Motor neuron (in vitro differentiated cells): ENCODE data around the gene FOXN3. TPM values are rescaled to one million over a fixed set of nuclear protein-coding genes. Genes with fewer than 3 reads are reported as not detected.

Experiments
- ATAC-seq, 8 experiments: fragments of 200-7000 bp; cut with Tn5 transposase; replicated peaks in 6 of 8; 2 replicates each; pipeline ENCODE4 v1.8.0; 2021; ENCODE audit warnings: mild to moderate bottlenecking in 8 of 8, moderate library complexity in 8 of 8
- H3K27ac ChIP-seq, 2 donors: fragments of 250-450 bp; sonication (Bioruptor Pico); 2 replicates each; pipeline ENCODE4 v1.9.0; 2021; ENCODE audit warnings: antibody characterized with exemption in 2 of 2, mild to moderate bottlenecking in 2 of 2, moderate library complexity in 1 of 2
- H3K4me1 ChIP-seq, 2 donors: fragments of 250-450 bp; sonication (Bioruptor Pico); replicated peaks in 1 of 2; 2 replicates each; pipeline ENCODE4 v1.6.1; 2021; ENCODE audit warnings: antibody characterized with exemption in 2 of 2, mild to moderate bottlenecking in 2 of 2, moderate library complexity in 1 of 2
- H3K4me3 ChIP-seq, 5 donors: fragments of 250-450 bp; sonication (Bioruptor Pico); 2 replicates each; pipeline ENCODE4 v1.9.0; 2021; ENCODE audit warnings: antibody characterized with exemption in 5 of 5, mild to moderate bottlenecking in 5 of 5, moderate library complexity in 4 of 5
- WGBS, 10 experiments: fragments of 450-650 bp; shearing (Covaris generic); methylation state at CpG; one replicate each; pipeline ENCODE4 v1.0.0; 2022; 5-methylcytosine and 5-hydroxymethylcytosine counted together
- in situ Hi-C, 9 experiments: fragments of 400-800 bp; cut with MboI; loops; one replicate each; pipeline ENCODE4 v1.15.0; 2021; ENCODE audit warnings: low sequenced_read_pairs in 9 of 9, low pct_unique_long_range_greater_than_20kb in 2 of 9; ENCODE audit not compliant: unreplicated experiment in 9 of 9
- total RNA-seq, 8 experiments: library from RNA; unstranded; fragments of 300-600 nt; gene quantifications; 2 replicates each; pipeline versions ENCODE4 v1.2.3 to v1.2.4, GENCODE V29; 2022

Gene FOXN3, protein sequence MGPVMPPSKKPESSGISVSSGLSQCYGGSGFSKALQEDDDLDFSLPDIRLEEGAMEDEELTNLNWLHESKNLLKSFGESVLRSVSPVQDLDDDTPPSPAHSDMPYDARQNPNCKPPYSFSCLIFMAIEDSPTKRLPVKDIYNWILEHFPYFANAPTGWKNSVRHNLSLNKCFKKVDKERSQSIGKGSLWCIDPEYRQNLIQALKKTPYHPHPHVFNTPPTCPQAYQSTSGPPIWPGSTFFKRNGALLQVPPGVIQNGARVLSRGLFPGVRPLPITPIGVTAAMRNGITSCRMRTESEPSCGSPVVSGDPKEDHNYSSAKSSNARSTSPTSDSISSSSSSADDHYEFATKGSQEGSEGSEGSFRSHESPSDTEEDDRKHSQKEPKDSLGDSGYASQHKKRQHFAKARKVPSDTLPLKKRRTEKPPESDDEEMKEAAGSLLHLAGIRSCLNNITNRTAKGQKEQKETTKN
- total RNA-seq, result 10 to 100 TPM; 20.2 to 75.8 (median 26.8) TPM

- in situ Hi-C loops, result loop anchor here in 3 of 9 experiments (10.0 to 25.0 kb wide), 3 partner anchors 372 to 495 kb away; no protein-coding TSS in a partner anchor
- Histone ChIP-seq H3K27ac (peak within 1 kb of the TSS; percentile 78 to 92), H3K4me3 (peak within 1 kb of the TSS; percentile 49 to 84 (median 80)), H3K4me1 (peaks cover 11 to 12% of the 10 kb centered on the region in 2 donors)
- ATAC-seq, result peak; percentile 57 to 82 (median 76)
- no CpG with 5 or more reads among the region's 54 CpGs for WGBS, 10 experiments
Observed at GRCh38 chr14:89417091-89417464, at the start of gene FOXN3. TSS of gene FOXN3 (minus strand) at chr14:89417233. CDS start at chr14:89412476, 4,757 bp downstream.

GRCh38 chr14:89466484-89466883 is 49.5 kb upstream of the FOXN3 start:
- Histone ChIP-seq H3K4me1 (no peaks in the 10 kb centered on the region), H3K4me3 (no peak overlapping the region), H3K27ac (no peak overlapping the region)
- in situ Hi-C loops, result no loop called here
- ATAC-seq, result peak in 3 of 8 experiments; percentile 48 to 58 (median 56)
- 81 to 100% (median 88%) methylated on average over 1 to 5 of the region's 5 CpGs; no CpG with 5 or more reads in 5 of the 10 experiments for WGBS, 10 experiments

- peak in 6 of 8 experiments; percentile 14 to 74 (median 40) for ATAC-seq
- no peak overlapping the region for H3K4me3 ChIP-seq
- no peak overlapping the region for H3K27ac ChIP-seq
- H3K4me1 ChIP-seq, result no peaks in the 10 kb centered on the region
- in situ Hi-C loops, result no loop called here
- WGBS, 10 experiments, result 0 to 56% (median 35%) methylated on average over 1 to 5 of the region's 5 CpGs; no CpG with 5 or more reads in 1 of the 10 experiments
Observed at GRCh38 chr14:89465876-89466275, 48.8 kb upstream of the FOXN3 start.

GRCh38 chr14:89461256-89461655 is 44.2 kb upstream of the FOXN3 start:
- peaks cover 0 to 2% of the 10 kb centered on the region in 2 donors for H3K4me1 ChIP-seq
- no peak overlapping the region for H3K27ac ChIP-seq
- in situ Hi-C loops, result no loop called here
- whole genome bisulfite sequencing, 10 experiments, result 85 to 100% (median 100%) methylated on average over 1 to 3 of the region's 3 CpGs; no CpG with 5 or more reads in 5 of the 10 experiments
- no peak for ATAC-seq
- H3K4me3 ChIP-seq, result no peak overlapping the region

- 37 to 80% (median 66%) methylated on average over 1 to 5 of the region's 5 CpGs for WGBS, 10 experiments
- no peak overlapping the region for H3K4me3 ChIP-seq
- peaks cover 0 to 2% of the 10 kb centered on the region in 2 donors for H3K4me1 ChIP-seq
- peak in 1 of 8 experiments; percentile 37 for ATAC-seq
- in situ Hi-C loops, result no loop called here
- H3K27ac ChIP-seq, result no peak overlapping the region
Observed at GRCh38 chr14:89458713-89459420, 41.8 kb upstream of the FOXN3 start.

DNA sequence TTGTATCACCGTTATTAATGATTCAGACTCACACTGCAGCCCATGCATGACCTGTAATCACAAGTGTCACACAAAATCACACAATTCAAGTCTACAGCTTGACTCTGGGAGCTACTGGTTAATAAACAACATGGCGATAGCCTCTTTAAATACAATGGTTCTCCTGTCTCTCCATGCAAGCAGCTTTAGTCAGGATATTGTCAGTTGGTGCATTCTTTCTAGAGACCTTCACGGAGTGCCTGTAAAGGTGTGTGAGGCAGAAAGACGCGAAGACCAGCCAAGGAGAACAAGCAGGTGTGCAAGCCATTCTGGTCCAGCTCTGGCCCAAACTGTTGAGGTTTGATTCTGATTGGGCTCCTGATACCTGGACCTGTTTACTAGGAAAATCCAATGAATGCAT is 40.0 kb upstream of the FOXN3 start:
- no peak for ATAC-seq
- H3K4me1 ChIP-seq, result peaks cover 0 to 2% of the 10 kb centered on the region in 2 donors
- in situ Hi-C loops, result no loop called here
- WGBS, 10 experiments, result 80 to 100% (median 97%) methylated on average over 1 to 5 of the region's 5 CpGs; no CpG with 5 or more reads in 1 of the 10 experiments
- H3K4me3 ChIP-seq, result no peak overlapping the region
- H3K27ac ChIP-seq, result no peak overlapping the region

DNA sequence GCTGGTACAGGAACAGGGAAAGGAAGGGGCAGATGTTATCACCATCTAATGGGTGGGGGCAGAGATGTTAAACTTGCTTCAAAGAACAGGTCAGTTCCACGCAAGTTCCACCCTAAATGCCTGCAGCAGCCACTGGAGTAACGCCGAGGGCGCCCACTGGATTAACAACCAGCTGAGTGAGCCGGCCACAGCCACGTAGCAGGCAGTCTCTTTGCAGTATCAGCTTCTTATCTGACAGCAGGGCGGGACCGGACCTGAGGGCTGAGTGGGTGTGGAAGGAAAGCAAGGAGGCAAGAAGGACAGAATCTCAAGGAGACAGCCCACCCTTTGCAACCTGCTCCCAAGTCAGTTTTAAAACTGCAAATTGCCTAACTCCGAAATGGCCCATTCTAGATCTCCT is 38.4 kb upstream of the FOXN3 start:
- in situ Hi-C loops, result no loop called here
- H3K27ac ChIP-seq, result no peak overlapping the region
- peak in 1 of 8 experiments; percentile 26 for ATAC-seq
- H3K4me3 ChIP-seq, result no peak overlapping the region
- 61 to 92% (median 85%) methylated on average over 2 to 8 of the region's 9 CpGs; no CpG with 5 or more reads in 3 of the 10 experiments for WGBS, 10 experiments
- H3K4me1 ChIP-seq, result peaks cover 0 to 2% of the 10 kb centered on the region in 2 donors

GRCh38 chr14:89454996-89455395 is 38.0 kb upstream of the FOXN3 start:
- in situ Hi-C loops, result no loop called here
- H3K4me3 ChIP-seq, result no peak overlapping the region
- peaks cover 0 to 2% of the 10 kb centered on the region in 2 donors for H3K4me1 ChIP-seq
- ATAC-seq, result no peak
- H3K27ac ChIP-seq, result no peak overlapping the region
- 89 to 100% (median 96%) methylated on average over 1 to 9 of the region's 10 CpGs; no CpG with 5 or more reads in 2 of the 10 experiments for WGBS, 10 experiments

GRCh38 chr14:89452281-89452680 is 35.2 kb upstream of the FOXN3 start:
- no peak overlapping the region for H3K4me3 ChIP-seq
- no peak overlapping the region for H3K27ac ChIP-seq
- no peak for ATAC-seq
- WGBS, 10 experiments, result 83 to 100% (median 100%) methylated on average over 1 to 3 of the region's 9 CpGs; no CpG with 5 or more reads in 5 of the 10 experiments
- in situ Hi-C loops, result no loop called here
- H3K4me1 ChIP-seq, result no peaks in the 10 kb centered on the region

GRCh38 chr14:89451229-89451628 is 34.2 kb upstream of the FOXN3 start:
- no peaks in the 10 kb centered on the region for H3K4me1 ChIP-seq
- H3K27ac ChIP-seq, result no peak overlapping the region
- in situ Hi-C loops, result no loop called here
- ATAC-seq, result no peak
- whole genome bisulfite sequencing, 10 experiments, result 80 to 100% (median 93%) methylated on average over 1 to 7 of the region's 9 CpGs; no CpG with 5 or more reads in 2 of the 10 experiments
- H3K4me3 ChIP-seq, result no peak overlapping the region

DNA sequence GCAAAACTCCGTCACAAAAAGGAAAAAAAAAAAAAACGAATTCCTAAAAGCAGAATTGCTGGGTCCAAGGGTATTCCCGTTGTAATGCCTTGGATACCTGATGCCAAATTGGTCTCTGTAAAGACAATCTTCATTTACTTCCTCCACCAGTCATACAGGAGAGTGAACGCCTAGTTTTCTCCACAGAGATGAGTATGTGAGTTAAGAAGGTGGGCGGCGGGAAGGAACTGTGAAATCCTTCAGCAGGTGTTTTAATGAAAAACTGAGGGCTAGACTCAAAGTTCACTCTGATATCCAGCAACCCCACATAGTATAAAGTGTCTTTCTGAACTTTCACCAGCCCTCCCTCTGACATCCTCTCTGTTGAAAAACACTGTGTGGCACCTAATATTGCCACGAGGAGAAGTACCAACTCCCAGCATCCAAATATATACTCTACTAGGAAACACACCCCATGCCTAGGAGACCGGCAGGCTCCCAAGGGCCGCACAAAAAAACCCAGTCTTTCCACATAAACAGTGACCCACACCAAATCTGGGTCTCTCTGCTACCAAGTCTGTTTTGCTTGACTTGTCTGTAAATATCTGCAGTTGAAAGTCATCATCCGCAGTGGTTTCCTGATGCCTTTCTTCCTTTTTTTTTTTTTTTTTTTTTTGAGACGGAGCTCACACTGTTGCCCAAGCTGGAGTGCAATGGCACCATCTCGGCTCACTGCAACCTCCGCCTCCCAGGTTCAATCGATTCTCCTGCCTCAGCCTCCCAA is 30.3 kb upstream of the FOXN3 start:
- Histone ChIP-seq H3K4me3 (no peak overlapping the region), H3K4me1 (no peaks in the 10 kb centered on the region), H3K27ac (no peak overlapping the region)
- ATAC-seq, result no peak
- in situ Hi-C loops, result no loop called here
- 90 to 100% (median 98%) methylated on average over 1 to 10 of the region's 14 CpGs; no CpG with 5 or more reads in 1 of the 10 experiments for WGBS, 10 experiments

DNA sequence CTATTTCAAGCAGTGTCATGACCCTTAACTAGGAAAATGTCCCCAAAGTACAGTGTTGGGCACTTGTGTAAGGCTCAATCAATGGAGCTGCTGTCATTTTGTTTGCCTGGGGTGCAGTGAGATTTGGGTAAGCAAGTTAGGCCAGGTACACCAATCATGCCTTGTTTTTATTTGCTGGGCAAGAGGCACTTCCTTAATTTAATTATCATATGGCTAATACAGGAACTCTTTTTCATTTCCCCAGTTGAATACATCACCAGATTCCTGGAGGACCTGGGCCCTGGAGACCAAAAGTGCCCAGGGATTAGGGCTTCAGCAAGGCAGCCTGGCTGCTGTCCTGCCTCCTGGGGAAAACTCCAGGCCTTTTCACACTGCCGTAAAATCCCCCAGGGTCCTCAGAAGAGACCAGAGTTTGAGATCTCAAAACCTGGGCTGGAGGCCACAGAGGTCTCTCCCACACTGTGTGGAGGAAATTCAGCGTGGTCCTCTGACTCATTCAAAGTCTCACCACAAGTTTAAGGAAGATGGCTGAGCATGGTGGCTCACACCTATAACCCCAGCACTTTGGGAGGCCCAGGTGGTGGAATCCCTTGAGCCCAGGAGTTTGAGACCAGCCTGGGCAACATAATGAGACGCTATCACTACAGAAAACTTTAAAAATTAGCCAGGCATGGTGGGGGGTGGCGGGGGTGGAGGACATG is 28.4 kb upstream of the FOXN3 start:
- peaks cover 5 to 6% of the 10 kb centered on the region in 2 donors for H3K4me1 ChIP-seq
- no peak overlapping the region for H3K4me3 ChIP-seq
- H3K27ac ChIP-seq, result no peak overlapping the region
- in situ Hi-C loops, result no loop called here
- WGBS, 10 experiments, result 40 to 100% (median 60%) methylated on average over 1 to 3 of the region's 4 CpGs; no CpG with 5 or more reads in 5 of the 10 experiments
- no peak for ATAC-seq
